ENCODE measurements around the gene DOCK3.
"Not testable (repeated sequence)": the region's sequence is repeated elsewhere in the genome, so short reads cannot be mapped to it uniquely, and the experiment has no call there.

The DOCK3 gene

DNA sequence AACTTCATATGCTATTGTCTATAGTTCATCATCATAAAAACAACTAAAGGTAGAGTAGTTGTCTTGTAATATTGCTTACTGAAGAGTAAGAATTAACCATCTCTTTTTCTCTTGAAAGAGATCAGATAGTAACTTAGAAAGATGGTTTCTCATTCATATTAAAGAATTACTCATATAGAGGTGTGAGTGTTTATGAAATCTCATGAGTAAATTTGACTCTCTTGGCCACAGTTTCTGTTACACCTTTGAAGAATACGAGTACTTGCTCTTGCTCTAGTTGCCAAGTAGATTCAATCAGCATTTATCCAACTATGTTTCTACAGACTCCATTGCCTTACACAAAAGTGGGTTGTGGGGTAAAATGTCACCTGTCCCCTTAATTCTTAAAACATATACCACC, 463.0 kb downstream of the DOCK3 start:
- no peak for DNase-seq (ENCODE audit: low read depth)
- no peak overlapping the region for H3K4me3 ChIP-seq (ENCODE audit: low read depth, low read length)

DNA sequence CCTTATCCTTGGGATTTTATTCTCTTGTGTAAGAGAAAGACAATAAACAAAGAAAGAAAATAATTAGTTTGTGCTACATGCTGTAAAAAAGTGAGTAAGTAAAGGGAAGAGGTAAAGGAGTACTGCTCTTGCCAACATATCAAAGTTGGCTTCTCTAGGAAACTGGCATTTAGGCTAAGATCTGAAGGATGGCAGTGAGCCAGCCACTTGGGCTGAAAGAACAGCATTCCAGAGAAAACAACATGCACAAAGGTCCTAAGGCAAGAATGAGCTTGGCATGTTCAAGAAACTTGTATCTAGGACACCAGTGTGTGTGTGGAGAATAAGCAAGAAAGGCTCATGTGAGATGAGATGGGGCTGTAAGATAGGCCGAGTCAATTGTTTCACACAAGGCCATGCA, 464.9 kb downstream of the DOCK3 start:
- H3K4me3 ChIP-seq (ENCODE audit: low read depth, low read length): no peak overlapping the region
- DNase-seq (ENCODE audit: low read depth): no peak

DNA sequence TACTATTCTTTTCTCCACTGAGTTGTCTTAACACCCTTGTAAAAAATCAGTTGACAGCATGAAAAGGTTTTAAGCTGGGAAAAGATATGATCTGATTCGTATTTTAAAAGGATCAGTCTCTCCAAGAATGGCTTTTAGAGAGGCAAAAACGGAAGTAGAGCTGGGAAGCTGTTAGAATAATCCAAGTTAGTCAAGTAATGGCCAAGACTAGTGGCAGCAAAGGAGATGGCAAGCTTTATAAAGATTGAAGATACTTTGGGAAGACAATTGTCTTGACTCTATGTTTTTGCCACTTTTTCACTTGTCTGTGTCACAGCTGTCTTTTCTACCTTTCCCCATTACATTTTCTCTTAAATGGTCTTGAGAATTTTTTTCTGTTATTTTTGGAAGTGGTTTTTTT, 466.8 kb downstream of the DOCK3 start:
- no peak overlapping the region for H3K4me3 ChIP-seq (ENCODE audit: low read depth, low read length)
- no peak for DNase-seq (ENCODE audit: low read depth)

DNA sequence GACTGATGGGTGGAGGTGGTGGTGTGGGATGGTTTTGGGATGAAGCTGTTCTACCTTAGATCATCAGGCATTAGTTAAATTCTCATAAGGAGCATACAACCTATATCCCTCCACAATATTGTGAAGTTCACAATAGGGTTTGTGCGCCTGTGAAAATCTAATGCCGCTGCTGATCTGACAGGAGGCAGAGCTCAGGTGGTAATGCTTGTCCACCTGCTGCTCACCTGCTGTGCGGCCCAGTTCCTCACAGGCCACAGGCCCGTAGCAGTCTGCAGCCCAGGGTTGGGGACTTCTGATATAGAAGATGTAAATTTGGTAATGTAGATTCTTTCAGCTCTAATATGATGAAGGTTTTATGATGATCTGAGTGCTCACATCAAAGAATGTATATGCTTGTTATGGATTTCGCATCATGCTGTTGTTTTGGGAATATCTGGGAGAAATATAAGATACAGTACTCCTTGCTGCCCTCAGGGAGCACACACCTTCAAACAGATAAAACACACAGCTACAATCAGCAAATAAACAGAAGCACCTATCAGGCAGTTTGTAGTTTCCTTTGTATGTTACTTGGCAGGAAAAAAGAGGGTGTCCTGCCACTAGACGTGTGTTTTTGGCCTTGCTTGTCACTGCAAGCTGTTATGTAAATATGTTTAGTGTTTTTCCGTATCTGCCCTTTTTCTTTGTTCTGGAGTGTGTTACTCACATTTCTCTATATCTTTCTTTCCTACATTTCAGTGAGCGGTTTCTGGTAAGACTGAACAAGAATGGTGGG, 471.3 kb downstream of the DOCK3 start:
- no peak for DNase-seq (ENCODE audit: low read depth)

DNA sequence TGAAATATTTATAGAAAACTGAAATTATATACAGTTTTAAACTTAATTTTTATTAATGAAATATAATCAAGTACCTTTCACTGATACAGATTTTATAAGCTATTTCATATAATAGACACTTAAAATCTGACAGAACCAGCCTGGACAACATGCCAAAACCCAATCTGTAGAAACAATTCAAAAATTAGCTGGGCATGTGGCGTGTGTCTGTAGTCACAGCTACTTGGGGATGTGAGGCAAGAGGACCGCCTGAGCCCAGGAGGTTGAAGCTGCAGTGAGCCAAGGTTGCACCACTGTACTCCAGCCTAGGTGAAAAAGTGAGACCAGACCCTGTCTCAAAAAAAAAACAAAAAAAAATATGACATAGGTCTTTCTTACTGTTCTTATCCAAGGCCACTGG, 472.1 kb downstream of the DOCK3 start:
- DNase-seq (ENCODE audit: low read depth): no peak
- H3K4me3 ChIP-seq (ENCODE audit: low read depth, low read length): no peak overlapping the region

More for the DNA sequence above, 471.3 kb downstream of the DOCK3 start:
- no peak overlapping the region for H3K4me3 ChIP-seq (ENCODE audit: low read depth, low read length)

DNA sequence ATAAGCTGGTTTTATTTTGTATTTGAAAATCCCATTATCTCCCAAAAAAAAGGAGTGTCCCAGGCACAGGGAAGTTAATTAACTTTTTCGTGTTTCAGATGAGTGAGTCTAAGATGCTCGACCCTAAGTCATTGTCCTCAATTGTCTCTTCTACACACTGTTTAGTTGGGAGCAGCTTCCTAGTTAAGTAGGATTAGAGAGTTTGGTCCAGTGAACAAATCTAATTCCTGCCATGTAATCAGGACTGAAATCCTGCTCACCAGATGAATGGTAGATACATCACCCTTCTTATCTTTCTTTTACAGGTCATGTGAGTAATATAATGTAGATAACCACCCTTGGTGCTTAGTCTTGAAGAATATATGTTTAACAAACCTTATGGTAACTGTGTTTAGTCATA, 481.4 kb downstream of the DOCK3 start:
- no peak for DNase-seq (ENCODE audit: low read depth)
- H3K4me3 ChIP-seq (ENCODE audit: low read depth, low read length): no peak overlapping the region

DNA sequence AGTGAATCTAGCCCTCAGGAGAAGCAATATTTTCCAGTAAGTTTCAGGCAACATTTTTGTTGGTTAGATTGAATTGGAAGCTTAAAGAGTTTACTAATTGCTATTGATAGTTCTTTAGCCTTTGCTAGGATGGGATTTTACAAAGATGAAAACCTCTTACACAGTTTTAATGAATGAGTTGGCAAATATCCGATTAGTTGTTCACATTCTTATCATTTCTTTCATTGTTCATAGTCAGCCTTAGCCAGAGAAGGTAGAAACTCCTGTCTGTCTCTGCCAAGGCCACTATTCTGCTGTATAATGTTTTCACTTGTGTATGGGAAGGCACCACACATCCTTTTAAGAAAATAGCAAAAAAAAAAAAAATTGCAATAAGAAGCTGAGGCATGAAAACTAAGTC, 488.3 kb downstream of the DOCK3 start:
- no peak overlapping the region for H3K4me3 ChIP-seq (ENCODE audit: low read depth, low read length)
- DNase-seq (ENCODE audit: low read depth): no peak

DNA sequence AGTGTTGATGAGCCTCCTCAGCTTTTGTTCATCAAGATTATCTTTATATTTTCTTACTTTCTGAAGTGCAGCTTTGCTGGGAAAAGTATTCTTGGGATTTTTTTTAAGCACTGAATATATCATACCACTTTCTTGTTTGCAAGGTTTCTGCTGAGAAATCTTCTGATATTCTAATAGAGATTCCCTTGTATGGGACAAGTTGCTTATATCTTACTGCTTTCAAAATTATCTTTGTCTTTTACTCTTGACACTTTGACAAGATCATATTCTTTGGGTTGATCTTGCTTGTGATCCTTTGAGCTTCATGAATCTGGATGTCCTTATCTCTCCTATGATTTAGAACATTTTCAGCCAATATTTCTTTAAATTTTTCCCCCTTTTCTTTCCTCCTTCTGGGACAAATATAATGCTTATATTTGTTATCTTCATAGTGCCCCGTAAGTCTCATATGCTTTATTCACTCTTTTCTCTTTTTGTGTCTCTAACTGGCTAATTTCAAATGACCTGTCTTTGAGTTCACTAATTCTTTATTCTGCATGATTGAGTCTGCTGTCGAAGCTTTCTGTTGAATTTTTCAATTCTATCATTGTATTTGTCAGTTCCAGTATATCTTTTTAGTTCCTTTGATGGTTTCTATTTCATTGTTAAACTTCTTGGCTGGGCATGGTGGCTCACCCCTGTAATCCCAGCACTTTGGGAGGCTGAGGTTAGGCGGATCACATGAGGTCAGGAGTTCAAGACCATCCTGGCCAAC, 499.0 kb downstream of the DOCK3 start:
- DNase-seq (ENCODE audit: low read depth): no peak
- H3K4me3 ChIP-seq (ENCODE audit: low read depth, low read length): no peak overlapping the region

DNA sequence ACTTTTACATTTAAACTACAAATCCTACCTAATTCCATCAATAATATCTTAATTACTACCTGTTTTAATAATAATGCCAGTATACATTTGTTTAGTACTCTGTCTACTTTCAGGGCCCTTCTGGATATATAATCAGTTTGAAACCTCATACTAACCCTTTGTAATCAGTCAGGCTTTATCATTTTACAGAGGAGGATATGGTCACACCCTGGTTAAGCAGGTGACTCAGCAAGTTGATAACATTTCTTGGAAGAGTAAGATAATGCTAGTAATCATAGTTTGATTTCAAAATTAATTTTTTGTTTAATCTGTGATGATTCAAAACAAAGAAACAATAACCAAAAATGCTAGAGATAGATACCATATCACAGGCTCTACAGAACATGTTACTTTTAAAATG, 502.2 kb downstream of the DOCK3 start:
- H3K4me3 ChIP-seq (ENCODE audit: low read depth, low read length): no peak overlapping the region
- DNase-seq (ENCODE audit: low read depth): no peak

DNA sequence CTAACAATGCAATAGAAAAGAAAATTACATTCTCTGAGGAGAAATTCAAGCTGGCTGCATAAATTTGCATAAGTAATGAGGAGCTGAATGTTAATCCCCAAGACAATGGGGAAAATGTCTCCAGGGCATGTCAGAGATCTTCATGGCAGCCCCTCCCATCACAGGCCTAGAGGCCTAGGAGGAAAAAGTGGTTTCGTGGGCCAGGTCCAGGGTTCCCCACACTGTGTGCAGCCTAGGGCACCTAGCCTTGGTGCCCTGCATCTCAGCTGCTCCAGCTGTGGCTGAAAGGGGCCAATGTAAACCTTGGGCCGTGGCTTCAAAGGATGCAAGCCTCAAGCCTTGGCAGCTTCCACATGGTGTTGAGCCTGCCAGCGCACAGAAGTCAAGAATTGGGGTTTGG, 511.7 kb downstream of the DOCK3 start:
- DNase-seq (ENCODE audit: low read depth); H3K4me3 ChIP-seq (ENCODE audit: low read depth, low read length): not testable (repeated sequence)

DNA sequence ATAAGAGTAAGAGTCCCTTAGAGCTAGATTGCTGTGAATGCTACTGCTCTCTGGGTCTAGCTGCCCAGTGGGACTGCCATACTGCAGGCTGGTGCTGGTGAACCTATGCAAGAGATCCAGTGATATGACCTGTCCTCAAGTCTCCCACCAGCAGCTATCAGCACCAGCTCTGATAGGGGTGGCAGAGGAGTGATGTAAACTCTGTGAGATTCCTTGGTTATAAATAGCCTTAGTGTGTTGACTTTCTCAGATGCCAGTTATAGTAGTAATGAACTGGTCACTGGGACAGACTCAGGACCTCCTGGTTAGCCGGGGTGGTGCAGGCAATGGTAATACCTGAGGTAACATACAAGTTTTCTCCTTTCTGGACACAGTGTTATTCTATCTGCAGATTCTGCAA, 515.5 kb downstream of the DOCK3 start:
- no peak overlapping the region for H3K4me3 ChIP-seq (ENCODE audit: low read depth, low read length)
- DNase-seq (ENCODE audit: low read depth): no peak

DNA sequence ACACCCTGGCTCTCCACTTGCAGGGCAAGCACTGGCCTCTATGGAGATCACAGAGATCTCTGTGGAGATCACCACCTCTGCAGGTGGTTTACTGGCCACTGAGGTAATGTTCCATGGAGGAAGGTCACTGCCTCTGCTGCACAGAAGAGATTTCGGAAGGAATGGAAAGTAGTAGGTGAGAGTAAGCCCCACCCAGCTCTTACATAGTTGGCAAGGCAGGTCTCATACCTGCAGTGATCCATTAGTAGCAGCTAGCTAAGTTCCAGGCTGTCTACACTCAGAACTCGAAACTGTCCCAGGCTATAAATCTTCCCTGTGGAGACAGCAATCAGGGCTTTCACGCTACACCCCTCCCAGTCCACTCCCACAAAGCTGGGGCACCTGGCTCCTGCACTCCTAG, 516.1 kb downstream of the DOCK3 start:
- no peak for DNase-seq (ENCODE audit: low read depth)
- H3K4me3 ChIP-seq (ENCODE audit: low read depth, low read length): no peak overlapping the region

DNA sequence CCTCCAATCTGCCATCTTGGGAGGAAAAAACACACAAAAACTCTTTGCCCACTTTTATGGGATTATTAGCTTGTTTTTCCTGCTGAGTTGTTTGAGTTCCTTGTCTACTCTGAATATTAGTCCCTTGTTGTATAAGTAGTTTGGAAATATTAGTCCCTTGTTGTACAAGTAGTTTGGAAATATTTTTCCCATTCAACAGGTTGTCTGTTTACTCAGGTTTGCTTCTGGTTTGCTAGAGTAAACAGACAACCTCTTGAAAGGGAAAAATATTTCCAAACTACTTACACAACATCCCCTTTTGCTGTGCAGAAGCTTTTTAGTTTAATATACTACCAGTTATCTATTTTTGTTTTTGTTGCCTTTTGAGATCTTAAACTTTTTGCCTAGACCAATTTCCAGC, 517.0 kb downstream of the DOCK3 start:
- DNase-seq (ENCODE audit: low read depth): no peak
- H3K4me3 ChIP-seq (ENCODE audit: low read depth, low read length): no peak overlapping the region

DNA sequence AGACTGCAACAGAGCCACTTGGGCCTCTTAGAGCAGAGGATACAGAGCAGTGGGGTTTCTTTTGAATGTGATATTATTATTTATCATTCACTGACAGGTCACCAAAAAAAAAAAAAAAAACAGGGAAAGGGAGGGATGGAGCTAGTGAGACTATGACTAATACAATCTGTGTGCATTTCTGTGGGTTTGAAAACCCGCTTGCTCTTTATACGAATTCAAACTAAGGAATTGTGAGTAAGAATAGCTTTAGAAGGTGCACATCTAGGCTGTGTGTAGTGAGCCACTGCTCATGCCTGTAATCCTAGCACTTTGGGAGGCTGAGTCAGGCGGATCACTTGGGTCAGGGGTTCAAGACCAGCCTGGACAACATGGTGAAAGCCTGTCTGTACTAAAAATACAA, 523.8 kb downstream of the DOCK3 start:
- no peak for DNase-seq (ENCODE audit: low read depth)
- no peak overlapping the region for H3K4me3 ChIP-seq (ENCODE audit: low read depth, low read length)

DNA sequence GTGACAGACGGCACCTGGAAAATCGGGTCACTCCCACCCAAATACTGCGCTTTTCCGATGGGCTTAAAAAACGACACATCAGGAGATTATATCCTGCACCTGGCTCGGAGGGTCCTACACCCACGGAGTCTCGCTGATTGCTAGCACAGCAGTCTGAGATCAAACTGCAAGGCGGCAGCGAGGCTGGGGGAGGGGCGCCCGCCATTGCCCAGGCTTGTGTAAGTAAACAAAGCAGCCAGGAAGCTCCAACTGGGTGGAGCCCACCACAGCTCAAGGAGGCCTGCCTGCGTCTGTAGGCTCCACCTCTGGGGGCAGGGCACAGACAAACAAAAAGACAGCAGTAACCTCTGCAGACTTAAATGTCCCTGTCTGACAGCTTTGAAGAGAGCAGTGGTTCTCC, 524.6 kb downstream of the DOCK3 start:
- H3K4me3 ChIP-seq (ENCODE audit: low read depth, low read length); DNase-seq (ENCODE audit: low read depth): not testable (repeated sequence)

DNA sequence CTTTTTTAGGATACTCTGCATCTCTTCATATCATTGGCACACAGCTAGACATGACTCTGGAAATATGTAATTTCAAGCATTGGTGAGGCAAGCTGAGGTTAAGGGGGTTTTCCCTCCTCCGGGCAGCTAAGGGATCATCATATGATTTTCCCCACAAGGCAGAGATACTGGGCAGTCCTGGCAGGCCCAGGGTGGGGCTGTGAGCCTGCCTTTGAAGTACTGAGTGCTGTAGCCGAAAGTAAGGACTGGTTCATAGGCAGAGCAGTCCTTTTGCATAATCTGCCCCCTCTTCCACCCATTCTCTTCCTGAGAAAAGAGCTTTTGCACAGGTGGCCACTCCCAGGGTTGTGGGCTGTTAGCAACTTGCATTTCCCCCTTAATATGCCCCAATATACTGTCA, 541.6 kb downstream of the DOCK3 start:
- no peak overlapping the region for H3K4me3 ChIP-seq (ENCODE audit: low read depth, low read length)
- DNase-seq (ENCODE audit: low read depth): no peak

DNA sequence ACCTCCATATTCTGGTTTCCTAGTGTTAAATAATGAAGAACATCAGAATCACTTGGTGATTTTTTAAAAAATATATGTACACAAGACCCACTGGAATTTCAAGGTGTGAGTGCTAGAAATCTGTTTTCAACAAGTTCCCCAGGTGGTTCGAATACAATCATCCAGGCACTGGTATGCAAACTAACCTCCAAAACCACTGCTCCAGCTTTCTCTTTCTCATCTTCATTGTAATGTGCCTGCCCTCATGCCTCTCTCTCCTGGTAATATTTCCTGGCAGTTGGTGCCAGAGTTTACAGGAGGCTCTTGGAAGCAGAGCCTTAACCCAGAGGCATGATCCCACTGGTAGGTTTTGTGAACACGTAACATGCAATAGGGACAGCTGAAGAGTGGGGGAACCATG, 547.2 kb downstream of the DOCK3 start:
- DNase-seq (ENCODE audit: low read depth): no peak
- H3K4me3 ChIP-seq (ENCODE audit: low read depth, low read length): no peak overlapping the region

DNA sequence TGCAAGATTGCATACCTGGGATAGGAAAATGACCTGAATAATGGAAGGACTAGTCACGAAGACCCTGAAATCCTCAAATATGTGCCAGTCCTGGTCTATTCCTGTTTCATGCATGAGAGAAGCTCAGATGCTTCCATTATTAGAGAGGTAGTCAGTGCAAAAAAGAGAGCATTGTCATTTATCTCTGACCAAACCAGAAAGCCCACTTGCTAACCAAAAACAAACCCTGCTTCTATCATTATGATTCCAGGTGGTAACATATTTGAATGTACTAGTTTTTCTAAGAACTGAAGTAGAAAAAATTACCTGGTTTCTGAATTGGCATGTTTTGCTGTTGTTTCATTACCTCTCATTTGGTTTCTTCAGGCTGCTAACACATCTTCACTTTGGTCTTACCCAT, 549.6 kb downstream of the DOCK3 start:
- H3K4me3 ChIP-seq (ENCODE audit: low read depth, low read length): no peak overlapping the region
- no peak for DNase-seq (ENCODE audit: low read depth)

DNA sequence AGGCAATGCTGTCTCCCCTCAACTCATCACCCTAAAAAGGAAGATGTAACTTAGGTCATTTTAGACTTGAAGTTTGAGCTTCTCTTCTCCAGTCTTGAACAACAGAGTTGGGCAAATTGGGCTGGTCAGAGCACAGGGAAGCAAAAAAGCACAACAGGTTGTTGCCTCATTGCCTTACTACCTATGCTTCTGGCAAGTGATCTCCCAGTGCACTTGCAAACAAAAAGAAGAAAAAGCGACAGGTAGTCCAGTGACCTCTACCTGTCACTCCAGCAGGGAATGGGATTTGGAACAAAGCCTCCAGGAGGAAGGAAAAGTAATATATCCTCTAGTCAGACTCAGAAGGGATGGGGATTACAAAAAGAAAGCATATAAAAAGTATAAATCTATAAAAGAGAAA, 550.1 kb downstream of the DOCK3 start:
- H3K4me3 ChIP-seq (ENCODE audit: low read depth, low read length): no peak overlapping the region

DNA sequence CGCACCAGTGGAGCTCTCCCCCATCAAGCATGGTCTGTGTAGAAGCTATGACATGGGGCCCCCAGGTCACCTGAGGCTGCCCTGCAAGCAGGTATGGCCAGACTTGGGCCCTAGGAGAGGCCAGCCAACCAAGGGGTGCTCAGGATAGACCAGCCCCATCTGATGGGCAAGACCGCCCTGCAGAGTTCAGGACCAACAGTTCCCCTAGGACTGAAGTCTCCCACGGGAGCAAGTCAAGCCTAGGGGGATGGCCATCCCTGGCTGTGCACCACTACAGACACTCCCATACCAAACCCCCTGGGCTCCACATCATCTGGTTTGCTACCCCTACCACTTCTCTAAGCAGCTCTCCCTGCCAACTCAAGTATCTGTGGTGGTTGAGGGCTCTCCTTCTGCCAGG, 568.2 kb downstream of the DOCK3 start:
- DNase-seq (ENCODE audit: low read depth): no peak
- H3K4me3 ChIP-seq (ENCODE audit: low read depth, low read length): no peak overlapping the region

More for the DNA sequence above, 550.1 kb downstream of the DOCK3 start:
- DNase-seq (ENCODE audit: low read depth): no peak

DNA sequence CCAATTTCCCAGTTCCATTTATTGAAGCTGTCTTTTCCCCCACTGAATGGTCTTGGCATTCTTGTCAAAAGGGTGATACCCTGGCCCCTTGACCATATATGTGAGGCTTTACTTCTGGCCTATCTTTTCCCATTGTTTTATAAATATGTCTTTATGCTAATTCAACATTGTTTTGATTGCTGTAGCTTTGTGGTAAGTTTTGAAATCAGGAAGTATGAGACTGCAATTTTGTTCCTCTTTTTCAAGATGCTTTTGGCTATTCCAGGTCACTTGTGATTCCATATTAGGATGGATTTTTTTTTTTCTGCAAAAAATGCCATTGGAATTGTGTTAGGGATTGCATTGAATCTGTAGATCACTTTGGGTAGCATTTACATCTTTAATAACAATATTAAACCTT, 569.2 kb downstream of the DOCK3 start:
- H3K4me3 ChIP-seq (ENCODE audit: low read depth, low read length): no peak overlapping the region
- DNase-seq (ENCODE audit: low read depth): no peak

All from skeletal muscle cell (primary cell).